HCT116 (cell line): ENCODE results near the gene PKP1.

ENCODE experiments used
- CEBPB ChIP-seq: IDR thresholded peaks from 2 replicates; pipeline ENCODE4 v1.6.1; 2012; ENCODE audit warnings: low read depth
- CTCF ChIP-seq, 3 experiments: fragments of 200-600 bp in 1 of 3; sonication (generic) in 1 of 3; IDR thresholded peaks in 2 of 3; conservative IDR thresholded peaks in 1 of 3; 2 replicates each; pipeline ENCODE4 v1.5.1; 2012 to 2017; ENCODE audit warnings: low read depth in 2 of 3, low read length in 2 of 3, antibody characterized with exemption in 1 of 3, borderline replicate concordance in 1 of 3, control low read depth in 1 of 3, mild to moderate bottlenecking in 1 of 3, mixed read lengths in 1 of 3, mixed run types in 1 of 3, moderate library complexity in 1 of 3; ENCODE audit not compliant: insufficient read depth in 1 of 3
- EGR1 ChIP-seq: IDR thresholded peaks from 2 replicates; pipeline ENCODE4 v1.6.1; 2012; ENCODE audit warnings: low read depth
- ELF1 ChIP-seq: IDR thresholded peaks from 2 replicates; pipeline ENCODE4 v1.6.1; 2012; ENCODE audit warnings: low read depth, borderline replicate concordance
- EZH2 ChIP-seq: fragments of 200-600 bp; sonication (generic); IDR thresholded peaks from 2 replicates; pipeline ENCODE4 v1.6.1; 2017; ENCODE audit warnings: antibody characterized with exemption, mixed run types
- FOSL1 ChIP-seq: IDR thresholded peaks from 2 replicates; pipeline ENCODE4 v1.6.1; 2012; ENCODE audit warnings: low read depth
- POLR2A ChIP-seq: IDR thresholded peaks from 2 replicates; pipeline ENCODE4 v1.7.0; 2011; ENCODE audit warnings: borderline replicate concordance; ENCODE audit not compliant: insufficient read depth, insufficient read length; ENCODE audit errors: extremely low read depth
- POLR2AphosphoS5 ChIP-seq: IDR thresholded peaks from 2 replicates; pipeline ENCODE4 v1.6.1; 2011; ENCODE audit warnings: mild to moderate bottlenecking, low read depth, low read length, moderate library complexity
- SP1 ChIP-seq: IDR thresholded peaks from 2 replicates; pipeline ENCODE4 v1.6.1; 2012; ENCODE audit warnings: low read depth
- YY1 ChIP-seq: IDR thresholded peaks from 2 replicates; pipeline ENCODE4 v1.6.1; 2011; ENCODE audit warnings: low read length, low read depth, moderate library complexity, mild to moderate bottlenecking; ENCODE audit not compliant: insufficient replicate concordance; ENCODE audit errors: extremely low read depth
- ZFX ChIP-seq: fragments of 450-650 bp; IDR thresholded peaks from 2 replicates; pipeline ENCODE4 v1.6.1; 2017
- TF ChIP-seq, protein P1 (sequence below): IDR thresholded peaks from 2 replicates; pipeline ENCODE4 v1.6.1; 2012

DNA sequence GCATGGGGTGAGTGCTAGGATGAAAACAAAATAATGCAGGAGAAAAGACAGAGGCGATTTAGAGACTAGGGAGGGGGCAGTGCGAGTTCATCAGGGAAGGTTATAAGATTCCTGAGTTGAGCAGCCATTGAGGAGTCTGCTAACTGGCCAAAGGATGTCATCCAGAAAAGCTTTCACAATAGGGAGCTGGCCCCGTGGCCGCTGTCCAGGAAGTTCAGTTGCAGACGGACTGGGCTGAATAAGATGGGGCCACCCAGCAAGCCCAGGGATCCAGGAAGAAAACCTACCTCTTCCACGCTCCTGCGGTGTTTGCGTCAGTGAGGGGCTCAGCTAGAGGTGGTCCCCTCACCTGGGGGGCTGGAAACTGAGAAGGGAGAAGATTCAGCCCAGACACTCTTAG is 4.0 kb upstream of the PKP1 start:
- TF ChIP-seq YY1 (no peak), ZFX (no peak), CTCF (IDR thresholded peaks at IDR 0.05 in 2 of 3, conservative IDR thresholded peaks at IDR 0.05 in 1 of 3; ENCODE audit: borderline replicate concordance in 1 of 3, insufficient read depth in 1 of 3, low read depth in 2 of 3, low read length in 2 of 3) (no peak), EGR1 (no peak), POLR2A (no peak), POLR2AphosphoS5 (no peak), ELF1 (no peak), EZH2 (no peak), SP1 (no peak), CEBPB (no peak), FOSL1 (no peak)
- TF ChIP-seq, protein P1, sequence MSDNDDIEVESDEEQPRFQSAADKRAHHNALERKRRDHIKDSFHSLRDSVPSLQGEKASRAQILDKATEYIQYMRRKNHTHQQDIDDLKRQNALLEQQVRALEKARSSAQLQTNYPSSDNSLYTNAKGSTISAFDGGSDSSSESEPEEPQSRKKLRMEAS = no peak
